Measurements from ENCODE around the gene ABCC4. TPM values are rescaled to one million over a fixed set of nuclear protein-coding genes. Genes with fewer than 3 reads are reported as not detected.

ABCC4 gene
- total and polyA plus RNA-seq, 9 of the 15 experiments (the other 6 are each of a cell fraction or from before 2014, with no cell fraction given), result 9.4 to 46.1 (median 25.4) TPM

DNA sequence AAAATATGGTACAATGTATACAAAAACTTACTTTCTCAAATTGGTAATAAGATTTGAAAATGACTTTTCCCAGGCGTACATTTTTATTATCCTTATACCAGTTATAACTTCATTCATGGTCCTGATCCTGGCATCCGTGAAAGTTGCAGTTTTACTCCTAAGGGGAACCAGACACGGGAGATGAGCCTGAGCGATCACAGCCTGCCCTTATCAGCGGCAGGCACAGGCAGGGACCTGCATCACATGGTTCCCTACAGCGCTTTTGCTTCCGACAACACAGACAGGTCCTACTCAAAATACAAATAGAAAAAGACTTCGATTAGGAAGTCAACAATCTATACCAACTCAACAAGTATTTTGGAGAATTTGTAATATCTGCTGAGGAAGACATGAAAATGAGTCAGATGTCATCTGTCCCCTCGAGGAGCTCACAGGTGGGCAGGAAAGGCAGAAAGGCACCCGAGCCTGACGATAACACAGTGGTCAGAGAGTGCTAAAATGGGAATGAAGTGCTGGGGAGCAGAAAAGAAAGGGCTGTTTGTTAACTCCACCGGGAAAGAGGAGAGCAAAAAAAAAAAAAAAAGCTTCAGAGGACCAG lies 93.4 kb downstream of the ABCC4 start (continued):
- TF ChIP-seq, protein P1, sequence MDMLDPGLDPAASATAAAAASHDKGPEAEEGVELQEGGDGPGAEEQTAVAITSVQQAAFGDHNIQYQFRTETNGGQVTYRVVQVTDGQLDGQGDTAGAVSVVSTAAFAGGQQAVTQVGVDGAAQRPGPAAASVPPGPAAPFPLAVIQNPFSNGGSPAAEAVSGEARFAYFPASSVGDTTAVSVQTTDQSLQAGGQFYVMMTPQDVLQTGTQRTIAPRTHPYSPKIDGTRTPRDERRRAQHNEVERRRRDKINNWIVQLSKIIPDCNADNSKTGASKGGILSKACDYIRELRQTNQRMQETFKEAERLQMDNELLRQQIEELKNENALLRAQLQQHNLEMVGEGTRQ (CRISPR knock-in tag; IDR thresholded peaks at IDR 0.05), result peak; percentile 49; the same call in 1 of the 2 replicates
- TF ChIP-seq, protein P2, sequence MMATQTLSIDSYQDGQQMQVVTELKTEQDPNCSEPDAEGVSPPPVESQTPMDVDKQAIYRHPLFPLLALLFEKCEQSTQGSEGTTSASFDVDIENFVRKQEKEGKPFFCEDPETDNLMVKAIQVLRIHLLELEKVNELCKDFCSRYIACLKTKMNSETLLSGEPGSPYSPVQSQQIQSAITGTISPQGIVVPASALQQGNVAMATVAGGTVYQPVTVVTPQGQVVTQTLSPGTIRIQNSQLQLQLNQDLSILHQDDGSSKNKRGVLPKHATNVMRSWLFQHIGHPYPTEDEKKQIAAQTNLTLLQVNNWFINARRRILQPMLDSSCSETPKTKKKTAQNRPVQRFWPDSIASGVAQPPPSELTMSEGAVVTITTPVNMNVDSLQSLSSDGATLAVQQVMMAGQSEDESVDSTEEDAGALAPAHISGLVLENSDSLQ (IDR thresholded peaks at IDR 0.05), result no peak
- TF ChIP-seq GTF2B (IDR thresholded peaks at IDR 0.05; ENCODE audit: extremely low read depth, insufficient read length) (no peak), SMARCA5 (IDR thresholded peaks at IDR 0.05) (no peak), CBX5 (IDR thresholded peaks at IDR 0.05; ENCODE audit: borderline replicate concordance, low read depth) (no peak), SMAD1 (IDR thresholded peaks at IDR 0.05; ENCODE audit: low read depth, low read length, partially characterized antibody) (no peak), CEBPB (tag; IDR thresholded peaks at IDR 0.05) (no peak), ETV1 (tag; conservative IDR thresholded peaks at IDR 0.05; ENCODE audit: low read depth) (no peak), FOXJ3 (CRISPR knock-in tag; IDR thresholded peaks at IDR 0.05) (no peak), CREB5 (CRISPR knock-in tag; IDR thresholded peaks at IDR 0.05) (no peak), RB1 (IDR thresholded peaks at IDR 0.05; ENCODE audit: low read depth) (no peak), CBX8 (IDR thresholded peaks at IDR 0.05; ENCODE audit: borderline replicate concordance, extremely low read depth, low read depth, low read length, poor library complexity, severe bottlenecking) (no peak), COPS2 (conservative IDR thresholded peaks at IDR 0.05) (no peak), HIVEP1 (CRISPR knock-in tag; IDR thresholded peaks at IDR 0.05) (no peak), ZNF77 (CRISPR knock-in tag; IDR thresholded peaks at IDR 0.05) (no peak), HCFC1 (IDR thresholded peaks at IDR 0.05; ENCODE audit: low read depth, low read length) (no peak), SRSF7 (optimal IDR thresholded peaks at IDR 0.05; ENCODE audit: low read depth, low read length) (no peak), ZNF324 (CRISPR knock-in tag; IDR thresholded peaks at IDR 0.05) (no peak), ZKSCAN3 (CRISPR knock-in tag; IDR thresholded peaks at IDR 0.05) (no peak), CSDE1 (IDR thresholded peaks at IDR 0.05) (no peak), NCOA1 (IDR thresholded peaks at IDR 0.05; ENCODE audit: low read depth) (no peak), NCOA6 (IDR thresholded peaks at IDR 0.05) (no peak), ZNF75A (CRISPR knock-in tag; IDR thresholded peaks at IDR 0.05) (no peak), ZFP1 (CRISPR knock-in tag; IDR thresholded peaks at IDR 0.05) (no peak), SNIP1 (IDR thresholded peaks at IDR 0.05; ENCODE audit: low read depth) (no peak)
- TF ChIP-seq, protein P3, sequence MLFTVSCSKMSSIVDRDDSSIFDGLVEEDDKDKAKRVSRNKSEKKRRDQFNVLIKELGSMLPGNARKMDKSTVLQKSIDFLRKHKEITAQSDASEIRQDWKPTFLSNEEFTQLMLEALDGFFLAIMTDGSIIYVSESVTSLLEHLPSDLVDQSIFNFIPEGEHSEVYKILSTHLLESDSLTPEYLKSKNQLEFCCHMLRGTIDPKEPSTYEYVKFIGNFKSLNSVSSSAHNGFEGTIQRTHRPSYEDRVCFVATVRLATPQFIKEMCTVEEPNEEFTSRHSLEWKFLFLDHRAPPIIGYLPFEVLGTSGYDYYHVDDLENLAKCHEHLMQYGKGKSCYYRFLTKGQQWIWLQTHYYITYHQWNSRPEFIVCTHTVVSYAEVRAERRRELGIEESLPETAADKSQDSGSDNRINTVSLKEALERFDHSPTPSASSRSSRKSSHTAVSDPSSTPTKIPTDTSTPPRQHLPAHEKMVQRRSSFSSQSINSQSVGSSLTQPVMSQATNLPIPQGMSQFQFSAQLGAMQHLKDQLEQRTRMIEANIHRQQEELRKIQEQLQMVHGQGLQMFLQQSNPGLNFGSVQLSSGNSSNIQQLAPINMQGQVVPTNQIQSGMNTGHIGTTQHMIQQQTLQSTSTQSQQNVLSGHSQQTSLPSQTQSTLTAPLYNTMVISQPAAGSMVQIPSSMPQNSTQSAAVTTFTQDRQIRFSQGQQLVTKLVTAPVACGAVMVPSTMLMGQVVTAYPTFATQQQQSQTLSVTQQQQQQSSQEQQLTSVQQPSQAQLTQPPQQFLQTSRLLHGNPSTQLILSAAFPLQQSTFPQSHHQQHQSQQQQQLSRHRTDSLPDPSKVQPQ (CRISPR knock-in tag; IDR thresholded peaks at IDR 0.05; ENCODE audit: borderline replicate concordance), result no peak

Measured in K562 (cell line).